Common myeloid progenitor, CD34-positive (primary cell): Measurements from ENCODE around the gene GNLY.
"Not testable (repeated sequence)": the region's sequence is repeated elsewhere in the genome, so short reads cannot be mapped to it uniquely, and the experiment has no call there.

Source experiments
- CTCF ChIA-PET: fragments of 350-600 bp; sonication (Branson Sonifier 250); formaldehyde crosslinking; loops from one replicate; lab custom pipeline; 2021; ENCODE audit warnings: antibody characterized with exemption; lab: Charles Lee
- POLR2A ChIA-PET: fragments of 350-600 bp; sonication (Branson Sonifier 250); formaldehyde crosslinking; loops from one replicate; lab custom pipeline; 2021; ENCODE audit warnings: antibody characterized with exemption; lab: Charles Lee
- DNase-seq, 3 donors: peaks; one replicate each; pipeline versions ENCODE4 v3.0.0 to v3.0.0-alpha.2; 2013
- H3K27ac ChIP-seq, 2 experiments: 1 replicate in 1 of 2; 2 replicates in 1 of 2; pipeline ENCODE4 v1.7.0; 2013; ENCODE audit warnings: inconsistent platforms in 2 of 2, low read length in 2 of 2, mild to moderate bottlenecking in 2 of 2, low read depth in 1 of 2, moderate library complexity in 1 of 2; ENCODE audit not compliant: severe bottlenecking in 2 of 2, insufficient read depth in 1 of 2, poor library complexity in 1 of 2
- H3K27me3 ChIP-seq, 5 experiments: replicated peaks in 2 of 5; 1 replicate in 3 of 5; 2 replicates in 2 of 5; pipeline versions ENCODE4 v1.6.1 to v1.7.0; 2013; ENCODE audit warnings: low read length in 4 of 5, mild to moderate bottlenecking in 2 of 5, moderate library complexity in 2 of 5, inconsistent platforms in 1 of 5; ENCODE audit not compliant: insufficient read depth in 5 of 5, control insufficient read depth in 4 of 5
- H3K36me3 ChIP-seq, 4 experiments: 1 replicate in 2 of 4; 2 replicates in 2 of 4; pipeline versions ENCODE4 v1.6.1 to v1.7.0; 2013; ENCODE audit warnings: low read length in 3 of 4, control low read depth in 1 of 4, mild to moderate bottlenecking in 1 of 4; ENCODE audit not compliant: control insufficient read depth in 4 of 4, insufficient read depth in 4 of 4
- H3K4me1 ChIP-seq, 4 experiments: 1 replicate in 3 of 4; 2 replicates in 1 of 4; pipeline versions ENCODE4 v1.6.1 to v1.7.1; 2013; ENCODE audit warnings: low read length in 3 of 4, mild to moderate bottlenecking in 3 of 4, control low read depth in 1 of 4, inconsistent platforms in 1 of 4, moderate library complexity in 1 of 4; ENCODE audit not compliant: control insufficient read depth in 4 of 4, insufficient read depth in 4 of 4; ENCODE audit errors: control extremely low read depth in 1 of 4
- H3K4me3 ChIP-seq, 7 experiments: 1 replicate in 4 of 7; 2 replicates in 3 of 7; pipeline versions ENCODE4 v1.5.1 to v1.7.0; 2013; ENCODE audit warnings: mild to moderate bottlenecking in 7 of 7, low read length in 6 of 7, moderate library complexity in 6 of 7, inconsistent platforms in 2 of 7, low read depth in 2 of 7, control low read depth in 1 of 7; ENCODE audit not compliant: insufficient read depth in 4 of 7, control insufficient read depth in 1 of 7; ENCODE audit errors: extremely low read depth in 1 of 7
- H3K9me3 ChIP-seq, 5 experiments: 1 replicate in 4 of 5; 2 replicates in 1 of 5; pipeline versions ENCODE4 v1.6.1 to v1.7.1; 2013; ENCODE audit warnings: low read length in 4 of 5, mild to moderate bottlenecking in 2 of 5, inconsistent platforms in 1 of 5, low read depth in 1 of 5, moderate library complexity in 1 of 5; ENCODE audit not compliant: control insufficient read depth in 4 of 5, insufficient read depth in 2 of 5; ENCODE audit errors: control extremely low read depth in 1 of 5
- WGBS: methylation state at CpG from one replicate; pipeline ENCODE4 v1.1.5; 2013; ENCODE audit not compliant: insufficient coverage; 5-methylcytosine and 5-hydroxymethylcytosine counted together

The GNLY gene

DNA sequence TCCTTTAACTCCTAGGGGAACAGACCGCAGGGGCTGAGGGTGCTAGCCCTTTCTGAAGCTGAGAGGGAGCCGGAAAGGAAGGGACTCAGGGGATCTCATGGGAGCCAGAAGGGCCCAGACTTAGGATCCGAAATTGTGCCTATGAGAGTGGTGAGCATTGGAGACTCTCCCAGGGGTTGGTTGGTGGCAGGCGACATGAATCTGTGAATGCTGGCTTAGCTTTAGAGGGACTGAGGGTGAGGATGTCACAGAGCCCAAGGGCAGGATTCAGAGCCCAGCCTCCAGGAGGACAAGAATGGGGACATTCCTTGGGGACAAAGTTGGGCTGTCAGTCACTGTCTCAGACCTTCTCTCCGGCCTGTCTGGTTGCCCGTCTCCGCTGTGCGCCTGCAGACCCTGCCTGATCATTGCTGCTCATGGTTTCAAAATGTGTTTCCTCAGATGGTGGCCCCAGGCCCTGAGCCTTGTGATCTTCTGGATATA, 17.5 kb downstream of the GNLY start:
- Histone ChIP-seq H3K4me3 (no peak overlapping the region), H3K27ac (no peak overlapping the region), H3K27me3 (no peaks in the 10 kb centered on the region), H3K9me3 (no peaks in the 10 kb centered on the region), H3K4me1 (peaks cover 20 to 86% (median 58%) of the 10 kb centered on the region in 4 experiments), H3K36me3 (no peaks in the 10 kb centered on the region)
- ChIA-PET CTCF (interaction anchor here (0.6 to 8.7 kb wide), 17 partner anchors 10 to 324 kb away, joined by 3 to 102 read pairs (median 4); no protein-coding TSS in a partner anchor), POLR2A (interaction anchor here (1.0 kb wide), 1 partner anchor 33 kb away, joined by 3 read pairs; no protein-coding TSS in a partner anchor)
- 83% methylated on average over 8 of the region's 8 CpGs for WGBS
- no peak for DNase-seq

DNA sequence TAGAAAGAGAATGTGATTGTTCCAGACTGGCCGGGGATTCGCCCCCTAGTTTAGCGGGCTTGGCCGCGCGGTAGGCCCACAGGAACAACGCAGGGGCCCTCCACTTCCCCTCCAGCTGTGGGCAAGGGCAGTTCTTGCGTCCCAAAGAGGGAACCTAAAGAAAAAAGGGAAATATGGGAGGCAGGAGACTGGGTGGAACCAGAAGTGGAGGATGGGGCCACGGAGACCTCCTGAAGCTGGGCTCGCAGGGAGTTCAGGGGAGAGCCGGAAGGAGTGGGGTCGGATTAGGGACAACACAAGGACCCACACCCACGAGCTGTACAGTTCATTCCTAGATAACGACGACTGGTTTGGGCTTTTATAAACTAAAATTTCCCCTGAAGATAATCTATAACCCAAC, 18.2 kb downstream of the GNLY start:
- CTCF ChIA-PET: interaction anchor here (0.6 to 2.9 kb wide), 19 partner anchors 8 to 324 kb away, joined by 3 to 17 read pairs (median 4); no protein-coding TSS in a partner anchor
- DNase-seq: peak; percentile 50 to 68 (median 60)
- POLR2A ChIA-PET: interaction anchor here (1.0 kb wide), 1 partner anchor 34 kb away, joined by 3 read pairs; no protein-coding TSS in a partner anchor
- 3% methylated on average over 3 of the region's 15 CpGs for WGBS
- Histone ChIP-seq H3K4me1 (peaks cover 20 to 80% (median 52%) of the 10 kb centered on the region in 4 experiments), H3K27me3 (no peaks in the 10 kb centered on the region), H3K27ac (no peak overlapping the region), H3K9me3 (no peaks in the 10 kb centered on the region), H3K36me3 (no peaks in the 10 kb centered on the region), H3K4me3 (peak overlapping the region in 3 of 7 experiments; percentile 26 to 44 (median 43))

DNA sequence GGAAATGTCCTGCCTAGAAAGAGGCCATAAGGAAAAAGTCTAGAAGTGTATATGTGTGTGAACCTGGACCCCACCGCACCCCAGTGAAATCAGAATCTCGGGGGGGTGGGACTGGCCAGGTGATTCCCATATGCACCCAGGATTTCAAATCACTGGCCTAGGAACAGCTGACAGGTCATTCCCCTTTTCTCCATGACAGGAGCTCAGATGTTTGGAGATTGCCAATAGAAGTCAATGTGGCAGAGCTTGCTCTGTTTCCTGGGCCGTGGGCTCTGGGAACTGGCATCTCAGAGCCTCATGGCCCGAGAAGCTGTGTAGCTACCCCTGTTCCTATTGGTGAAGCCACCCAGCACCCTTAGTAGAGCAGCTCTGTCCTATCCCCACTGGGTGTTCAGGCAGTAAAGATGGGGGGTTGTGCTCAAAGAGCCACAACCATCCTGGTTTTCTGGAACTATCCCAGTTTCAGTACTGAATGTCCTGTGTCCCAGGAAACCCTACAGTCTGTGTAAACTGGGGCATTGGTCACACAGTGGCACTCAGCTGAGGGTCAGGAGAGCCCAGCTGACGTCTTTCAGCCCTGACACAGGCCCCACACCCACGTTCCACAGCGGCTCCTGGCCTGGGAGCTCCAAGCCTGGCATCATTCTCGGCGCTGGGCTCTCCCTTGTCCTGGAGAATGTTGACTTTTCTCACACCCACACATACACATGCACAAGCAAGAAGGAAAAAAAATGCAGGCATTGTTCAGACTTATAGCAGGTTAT, 18.9 kb downstream of the GNLY start:
- no peak for DNase-seq
- ChIA-PET POLR2A (interaction anchor here (1.0 kb wide), 1 partner anchor 34 kb away, joined by 3 read pairs; no protein-coding TSS in a partner anchor), CTCF (interaction anchor here (0.6 to 2.9 kb wide), 18 partner anchors 9 to 323 kb away, joined by 3 to 17 read pairs (median 4); no protein-coding TSS in a partner anchor)

DNA sequence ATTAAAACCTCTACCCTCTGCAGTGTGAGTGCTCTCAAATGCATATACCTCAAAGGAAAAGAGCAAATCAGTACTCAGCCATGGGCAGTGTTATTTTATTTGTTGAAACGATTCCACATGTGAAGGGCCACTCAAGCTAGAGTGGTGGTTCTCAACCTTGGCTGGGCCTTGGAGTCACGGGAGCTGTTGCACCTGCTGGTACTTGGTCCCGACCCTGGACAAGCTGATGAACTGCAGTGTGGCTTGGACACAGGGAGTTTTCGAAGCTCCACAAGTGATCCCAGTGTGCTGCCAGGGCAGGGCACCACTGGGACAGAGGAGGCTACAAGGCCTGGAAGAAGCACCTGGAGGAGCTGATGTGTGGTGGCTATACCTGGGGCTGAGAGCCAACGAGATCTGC, 19.7 kb downstream of the GNLY start:
- ChIA-PET POLR2A (no interaction called here), CTCF (interaction anchor here (0.8 to 2.9 kb wide), 9 partner anchors 8 to 100 kb away, joined by 3 to 17 read pairs (median 4); no protein-coding TSS in a partner anchor)
- no peak overlapping the region for H3K4me3 ChIP-seq
- H3K27ac ChIP-seq: no peak overlapping the region
- WGBS: 100% methylated on average over 4 of the region's 5 CpGs
- no peak for DNase-seq
- peaks cover 17 to 73% (median 50%) of the 10 kb centered on the region in 4 experiments for H3K4me1 ChIP-seq
- no peaks in the 10 kb centered on the region for H3K36me3 ChIP-seq
- no peaks in the 10 kb centered on the region for H3K9me3 ChIP-seq
- no peaks in the 10 kb centered on the region for H3K27me3 ChIP-seq

More for the DNA sequence above, 18.9 kb downstream of the GNLY start:
- Histone ChIP-seq H3K36me3 (no peaks in the 10 kb centered on the region), H3K27me3 (no peaks in the 10 kb centered on the region), H3K4me1 (peaks cover 20 to 75% (median 52%) of the 10 kb centered on the region in 4 experiments), H3K4me3 (peak overlapping the region in 3 of 7 experiments; percentile 26 to 44 (median 43)), H3K9me3 (no peaks in the 10 kb centered on the region), H3K27ac (no peak overlapping the region)
- 95% methylated on average over 6 of the region's 9 CpGs for WGBS

DNA sequence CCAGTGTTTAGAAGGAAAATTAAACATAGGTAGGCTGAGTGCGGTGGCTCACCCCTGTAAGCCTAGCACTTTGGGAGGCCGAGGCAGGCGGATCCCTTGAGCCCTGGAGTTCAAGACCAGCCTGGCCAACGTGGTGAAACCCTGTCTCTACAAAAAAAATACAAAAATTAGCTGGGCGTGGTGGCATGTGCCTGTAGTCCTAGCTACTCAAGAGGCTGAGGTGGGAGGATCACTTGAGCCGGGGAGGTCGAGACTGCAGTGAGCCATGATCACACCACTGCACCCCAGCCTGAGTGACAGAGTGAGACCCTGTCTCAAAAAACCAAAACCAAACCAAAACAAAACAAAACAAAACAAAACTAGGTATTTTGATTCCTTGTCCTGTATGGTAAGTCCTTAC, 20.3 kb downstream of the GNLY start:
- H3K4me3 ChIP-seq, POLR2A ChIA-PET, DNase-seq, H3K27ac ChIP-seq, H3K27me3 ChIP-seq, H3K36me3 ChIP-seq, H3K9me3 ChIP-seq: not testable (repeated sequence)
- WGBS: 100% methylated on average over 5 of the region's 7 CpGs
- CTCF ChIA-PET: interaction anchor here (0.8 to 2.9 kb wide), 8 partner anchors 8 to 99 kb away, joined by 3 to 17 read pairs (median 4); no protein-coding TSS in a partner anchor
- peaks cover 15 to 67% (median 47%) of the 10 kb centered on the region in 4 experiments for H3K4me1 ChIP-seq

DNA sequence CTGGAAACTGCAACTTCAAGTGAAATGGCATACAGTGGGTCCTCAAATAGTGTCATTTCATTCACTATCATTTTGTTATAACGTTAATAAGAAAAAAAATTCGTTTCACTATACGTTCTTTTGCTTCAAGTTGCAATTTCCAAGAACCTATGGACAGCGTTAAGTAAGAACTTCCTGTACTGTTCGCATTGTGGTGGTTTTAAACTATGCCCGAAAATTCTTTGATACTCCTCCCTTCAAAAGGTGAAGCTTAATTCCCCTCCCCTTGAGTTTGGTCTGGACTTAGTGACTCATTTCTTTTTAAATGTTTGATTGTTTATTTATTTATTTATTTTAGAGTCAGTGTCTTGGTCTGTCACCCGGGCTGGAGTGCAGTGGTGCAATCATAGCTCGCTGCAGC, 20.7 kb downstream of the GNLY start:
- Histone ChIP-seq H3K4me1 (peaks cover 12 to 66% (median 43%) of the 10 kb centered on the region in 4 experiments), H3K4me3 (no peak overlapping the region), H3K27ac (no peak overlapping the region), H3K9me3 (no peaks in the 10 kb centered on the region), H3K36me3 (no peaks in the 10 kb centered on the region), H3K27me3 (no peaks in the 10 kb centered on the region)
- WGBS: 48% methylated on average over 5 of the region's 8 CpGs
- ChIA-PET POLR2A (no interaction called here), CTCF (interaction anchor here (1.3 to 2.1 kb wide), 4 partner anchors 9 to 79 kb away, joined by 3 to 10 read pairs (median 5); no protein-coding TSS in a partner anchor)
- DNase-seq: peak in 2 of 3 donors; percentile 37 to 57
